NCI-H526 treated with DMSO at 0.1 percent for 48 hours (cell line): ENCODE data around the gene CCDC78.

Experiments used
- DNase-seq: peaks from one replicate; lab custom pipeline; 2025; lab: John Stamatoyannopoulos, UW

CCDC78 gene

GRCh38 chr16:736936-737481 lies 10.8 kb upstream of the CCDC78 start:
- DNase-seq, result no peak

DNA sequence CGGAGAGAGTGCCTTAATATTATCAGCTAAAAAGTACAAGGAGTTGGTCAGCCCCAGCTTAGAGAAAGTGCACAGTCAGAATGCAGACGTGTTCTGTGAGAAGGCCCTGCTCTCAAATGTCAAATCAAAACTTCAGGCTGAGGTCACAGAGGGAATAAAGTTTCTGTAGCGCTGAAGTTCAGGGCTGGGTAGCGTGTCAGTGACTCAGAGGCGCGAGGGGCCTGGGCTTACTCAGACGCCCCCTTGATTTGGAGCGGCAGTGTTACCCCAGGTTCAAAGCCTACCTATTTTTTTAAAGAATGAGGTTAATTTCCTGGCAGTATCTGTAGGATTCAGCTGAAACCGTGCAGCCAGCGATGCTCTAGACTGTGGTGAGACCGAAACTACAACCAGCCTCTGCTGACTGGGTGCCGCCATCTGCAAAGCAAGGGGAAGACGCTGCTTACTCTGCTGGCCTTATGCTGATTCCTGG lies 9.8 kb upstream of the CCDC78 start:
- no peak for DNase-seq

DNA sequence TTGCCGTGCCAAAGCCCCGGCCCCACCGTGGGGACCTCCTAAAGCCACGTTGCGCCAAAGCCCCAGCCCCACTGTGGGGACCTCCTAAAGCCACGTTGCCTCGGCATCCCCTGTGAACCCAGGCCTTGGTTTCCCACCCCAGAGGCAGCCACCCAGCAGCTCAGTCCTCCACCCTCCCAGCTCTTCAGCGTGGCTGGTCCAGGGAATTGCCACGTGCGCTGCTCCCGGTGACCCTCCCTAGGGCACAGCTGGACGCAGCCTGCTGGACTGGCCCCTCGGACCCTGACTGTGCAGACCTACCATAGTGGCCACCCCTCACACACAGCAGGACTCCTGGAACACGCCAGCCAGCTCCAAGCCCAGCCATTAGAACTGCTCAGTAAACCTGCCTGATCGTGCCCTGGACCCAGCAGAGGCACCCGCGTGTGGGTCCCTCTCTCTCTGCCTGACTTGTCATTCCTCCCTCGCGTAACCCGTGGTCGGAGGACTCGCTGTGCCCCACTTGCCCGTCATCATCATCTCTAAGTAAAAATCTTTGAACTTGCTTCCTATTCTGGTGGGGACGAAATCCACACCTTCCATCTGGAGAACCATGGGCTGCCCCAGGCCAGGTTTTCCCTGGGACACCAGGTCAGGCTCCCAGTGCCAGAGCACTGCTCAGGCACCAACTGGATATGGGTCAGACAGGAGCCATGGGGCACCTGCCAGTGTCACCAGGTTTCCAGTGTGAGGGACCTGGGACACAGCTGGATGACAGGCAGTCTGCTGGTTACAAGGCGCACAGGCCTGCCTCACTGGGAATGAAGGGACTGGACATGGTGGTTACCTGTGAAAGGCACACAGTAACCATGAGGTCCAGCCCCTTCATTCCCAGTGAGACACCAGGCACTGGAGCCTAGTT lies 9.0 kb upstream of the CCDC78 start:
- DNase-seq, result no peak

- no peak for DNase-seq
These were observed 8.2 kb upstream of the CCDC78 start for GRCh38 chr16:734208-734980.

DNA sequence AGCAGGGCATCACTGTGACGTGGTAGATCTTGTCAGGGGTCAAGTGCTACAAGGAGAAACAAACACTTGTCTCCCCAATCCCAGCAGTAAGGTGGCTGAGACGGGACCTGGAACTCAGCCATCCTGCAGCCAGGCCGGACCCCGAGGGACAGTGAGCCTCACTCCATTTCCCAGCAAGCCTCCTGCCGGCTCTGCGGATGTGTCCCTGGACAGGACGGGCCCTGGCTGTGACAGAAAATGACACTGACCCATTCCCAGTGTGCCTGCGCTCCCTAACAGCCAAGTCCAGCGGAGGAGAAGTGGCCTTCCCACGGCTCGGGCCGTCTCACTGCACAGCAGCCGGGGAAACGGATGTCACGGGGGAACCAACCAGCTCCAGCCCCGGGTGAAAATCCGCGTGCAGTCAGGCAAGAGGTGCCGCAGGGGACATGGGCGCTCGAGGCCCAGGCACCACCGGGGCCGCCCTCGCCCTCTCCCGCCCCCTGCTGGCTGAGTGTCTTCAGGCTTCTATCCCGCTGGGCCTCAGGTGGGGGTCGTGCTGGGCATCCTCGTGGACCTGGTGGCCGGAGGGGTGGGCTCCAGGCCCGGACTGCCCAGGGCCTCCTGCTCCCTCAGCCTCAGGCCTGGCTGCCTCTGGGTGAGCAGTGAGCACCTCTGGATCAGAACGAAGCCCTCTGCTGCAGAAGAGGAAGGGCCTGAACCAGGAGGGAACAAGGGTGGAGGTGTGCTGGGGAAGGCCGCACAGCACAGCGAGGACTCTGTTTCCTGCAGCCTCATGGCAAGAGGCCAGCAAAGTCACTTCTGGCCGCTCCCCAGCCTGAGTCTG lies 7.4 kb upstream of the CCDC78 start:
- DNase-seq, result no peak

DNA sequence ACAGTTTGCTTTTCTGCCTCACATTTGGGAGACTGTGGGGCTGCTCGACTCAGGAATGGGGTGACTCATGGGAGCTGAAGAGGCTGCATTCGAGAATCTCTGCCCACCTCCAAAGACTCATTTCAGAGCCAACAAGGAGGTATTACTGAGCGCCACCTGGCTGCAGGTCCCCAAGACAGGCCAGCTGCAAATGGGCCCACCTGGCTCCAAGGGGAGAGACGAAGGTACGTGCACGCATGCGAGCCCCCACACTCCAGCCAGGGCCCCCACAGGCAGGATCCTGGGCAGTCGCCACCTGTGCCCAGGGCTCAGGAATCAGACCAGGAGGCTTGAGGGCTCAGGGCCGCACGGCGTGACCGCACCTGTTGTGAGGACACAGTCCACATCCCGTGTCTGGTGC lies 6.7 kb upstream of the CCDC78 start:
- DNase-seq, result no peak

DNA sequence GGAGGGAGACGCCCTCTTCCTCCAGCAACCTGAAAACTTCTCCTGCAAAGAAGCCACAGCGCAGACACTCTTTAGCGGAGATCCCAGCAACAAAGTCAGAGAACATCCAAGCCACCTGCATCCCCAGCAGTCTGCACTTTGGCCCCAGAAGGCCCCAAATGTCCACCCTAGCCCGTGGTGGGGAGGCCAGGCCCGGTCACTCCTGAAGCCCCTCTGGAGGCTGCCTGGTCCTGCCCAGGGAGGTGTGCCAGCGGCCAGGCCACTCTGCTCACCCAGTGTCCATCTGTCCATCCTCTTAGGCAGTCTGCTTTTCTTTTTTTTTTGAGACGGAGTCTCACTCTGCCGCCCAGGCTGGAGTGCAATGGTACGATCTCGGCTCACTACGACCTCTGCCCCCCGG lies 6.1 kb upstream of the CCDC78 start:
- no peak for DNase-seq

- DNase-seq, result no peak
These were observed 4.6 kb upstream of the CCDC78 start for GRCh38 chr16:730666-731509.

GRCh38 chr16:729768-730665 lies 3.8 kb upstream of the CCDC78 start:
- no peak for DNase-seq

DNA sequence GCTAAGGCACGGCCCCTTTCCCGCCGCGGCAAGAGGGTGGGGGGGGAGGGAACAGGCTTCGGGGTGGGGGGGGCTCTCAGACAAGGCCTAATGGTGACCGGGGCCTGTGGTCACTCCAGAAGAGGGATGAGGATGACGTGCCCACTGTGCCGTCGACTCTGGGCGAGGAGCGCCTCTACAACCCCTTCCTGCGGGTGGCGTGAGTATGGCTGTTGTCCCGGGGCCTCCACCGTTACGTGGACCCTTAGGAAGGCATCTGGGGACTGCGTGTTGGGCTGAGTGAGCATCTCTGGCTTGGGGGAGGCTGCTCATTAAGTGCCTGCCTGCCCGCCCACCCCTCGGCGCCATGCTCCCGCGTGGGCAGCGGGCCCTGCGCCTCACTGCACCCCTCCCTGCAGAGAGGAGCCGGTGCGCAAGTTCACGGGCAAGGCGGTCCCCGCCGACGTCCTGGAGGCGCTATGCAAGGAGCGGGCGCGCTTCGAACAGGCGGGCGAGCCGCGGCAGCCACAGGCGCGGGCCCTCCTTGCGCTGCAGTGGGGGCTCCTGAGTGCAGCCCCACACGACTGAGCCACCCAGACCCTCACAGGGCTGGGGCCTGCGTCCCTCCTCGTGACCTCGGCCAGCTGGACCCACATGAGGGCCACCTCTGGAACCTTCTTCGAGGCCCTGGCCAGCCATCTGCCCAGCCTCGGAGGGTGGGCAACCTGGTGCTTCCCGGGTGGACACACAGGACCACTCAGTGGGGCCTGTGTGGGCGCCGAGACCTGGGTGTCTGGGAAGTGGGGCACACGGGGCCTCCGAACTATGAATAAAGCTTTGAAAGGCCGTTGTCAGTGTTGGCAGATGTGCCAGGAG lies 2.9 kb upstream of the CCDC78 start:
- no peak for DNase-seq

DNA sequence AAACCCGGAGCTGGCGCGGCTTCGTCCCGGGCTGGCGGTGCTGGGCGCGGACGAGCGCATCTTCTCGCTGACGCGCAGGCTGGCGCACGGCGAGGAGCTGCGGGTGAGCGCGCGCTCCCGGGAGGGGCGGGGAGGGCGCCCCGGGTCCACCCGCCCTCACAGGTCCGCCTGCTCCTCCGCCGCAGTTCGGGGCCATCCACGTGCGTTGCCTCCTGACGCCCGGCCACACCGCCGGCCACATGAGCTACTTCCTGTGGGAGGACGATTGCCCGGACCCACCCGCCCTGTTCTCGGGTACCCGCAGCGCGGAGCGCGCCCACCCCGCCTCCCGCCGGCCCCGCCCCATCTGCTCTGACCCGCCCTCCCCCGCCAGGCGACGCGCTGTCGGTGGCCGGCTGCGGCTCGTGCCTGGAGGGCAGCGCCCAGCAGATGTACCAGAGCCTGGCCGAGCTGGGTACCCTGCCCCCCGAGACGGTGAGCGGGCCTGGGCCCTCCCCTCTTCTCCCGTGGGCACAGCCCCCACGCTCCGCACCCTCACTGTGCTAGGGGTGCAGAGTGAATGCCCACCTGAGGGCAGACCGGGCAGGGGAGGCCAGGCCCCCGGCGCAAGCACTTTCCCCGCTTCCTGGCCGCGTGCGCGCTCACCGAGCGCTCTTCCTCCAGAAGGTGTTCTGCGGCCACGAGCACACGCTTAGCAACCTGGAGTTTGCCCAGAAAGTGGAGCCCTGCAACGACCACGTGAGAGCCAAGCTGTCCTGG lies 2.1 kb upstream of the CCDC78 start:
- DNase-seq, result no peak

DNA sequence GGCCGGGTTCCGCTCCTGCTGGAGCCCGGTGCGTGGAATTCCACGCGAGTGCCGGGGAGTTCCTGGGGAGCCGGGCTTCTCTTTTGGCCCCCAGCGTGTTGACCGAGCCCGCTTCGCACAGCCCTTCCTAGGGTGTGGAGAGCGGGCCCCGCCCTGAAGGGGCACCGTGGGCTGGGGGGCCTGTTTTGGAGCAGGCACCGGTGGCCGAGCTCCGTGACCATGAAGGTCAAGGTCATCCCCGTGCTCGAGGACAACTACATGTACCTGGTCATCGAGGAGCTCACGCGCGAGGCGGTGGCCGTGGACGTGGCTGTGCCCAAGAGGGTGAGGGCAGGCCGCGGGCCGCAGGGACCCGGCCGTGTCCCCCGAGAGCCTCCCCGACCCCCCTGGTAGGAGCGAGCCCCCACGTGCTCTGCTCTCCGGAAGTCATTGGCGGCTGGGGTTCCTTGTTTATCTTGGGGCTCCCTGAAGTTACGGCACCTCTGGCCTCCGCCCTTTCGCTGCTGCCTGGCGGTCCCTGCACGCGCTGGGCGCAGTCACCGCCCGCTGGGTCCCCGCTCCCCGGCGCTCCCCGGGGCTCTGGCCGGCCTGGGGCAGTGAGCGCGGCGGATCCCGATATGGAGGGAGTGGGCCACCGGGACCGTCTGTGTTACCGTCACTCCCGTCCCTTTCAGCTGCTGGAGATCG lies 1.2 kb upstream of the CCDC78 start:
- DNase-seq, result no peak

GRCh38 chr16:726188-726437 lies 130 bp downstream of the CCDC78 start:
- DNase-seq, result no peak

GRCh38 chr16:725463-726187 lies 618 bp downstream of the CCDC78 start:
- DNase-seq, result no peak

- DNase-seq, result no peak
These were observed 1.2 kb downstream of the CCDC78 start for GRCh38 chr16:725041-725376.

DNA sequence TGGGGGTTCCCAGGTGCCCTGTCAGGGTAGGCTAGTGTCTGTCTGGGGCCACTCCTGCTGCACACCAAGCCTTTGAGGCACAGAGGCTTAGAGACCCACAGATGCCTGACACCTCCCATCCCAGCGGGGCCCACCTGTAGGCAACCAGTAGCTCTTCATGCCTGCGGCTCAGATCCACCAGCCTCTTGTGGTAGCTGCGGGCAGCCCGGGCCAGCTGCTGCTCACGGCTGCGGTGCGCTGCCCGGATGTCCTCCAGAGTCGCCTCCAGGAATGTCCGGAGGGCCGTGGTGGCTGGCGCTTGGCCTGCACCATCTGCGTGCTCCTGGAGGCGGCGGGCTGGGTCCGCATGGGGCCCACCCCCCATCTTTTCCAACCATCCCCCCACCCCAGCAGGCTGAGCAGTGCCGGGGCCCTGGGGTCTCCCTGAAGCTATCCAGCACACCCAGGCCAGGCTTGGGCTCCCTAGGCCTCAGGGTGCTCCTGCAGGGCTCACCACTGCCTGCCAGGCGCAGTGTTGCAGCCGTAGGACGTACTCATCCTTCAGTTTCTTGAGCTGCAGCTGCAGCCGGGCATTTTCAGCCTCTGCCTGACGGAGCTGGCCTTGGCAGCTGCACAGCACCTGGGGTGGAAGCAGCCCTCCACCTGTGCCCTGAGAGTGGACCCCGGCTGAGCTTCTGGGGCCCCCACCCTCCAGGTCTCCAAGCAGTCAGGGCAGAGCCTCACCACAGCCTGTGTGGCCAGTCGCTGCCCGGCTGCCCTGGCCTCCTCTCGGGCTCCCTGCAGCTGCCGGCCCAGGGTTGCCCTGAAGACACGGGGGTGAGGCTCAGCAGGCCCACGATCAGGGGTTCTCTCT lies 1.8 kb downstream of the CCDC78 start:
- no peak for DNase-seq
